Left kidney (tissue), 2 donors: ENCODE results near the gene ASXL1. TPM values are rescaled to one million over a fixed set of nuclear protein-coding genes. Genes with fewer than 3 reads are reported as not detected.

ENCODE experiments used
- DNase-seq: peaks from one replicate; pipeline ENCODE4 v3.0.0-alpha.2; 2013
- polyA plus RNA-seq: library from polyadenylated mRNA; unstranded; fragments of 120-200 nt; gene quantifications from one replicate; pipeline ENCODE4 v1.2.1, GENCODE V29; 2013; ENCODE audit not compliant: insufficient read length

The ASXL1 gene
- polyA plus RNA-seq, 1 donor = 80.9 TPM

DNA sequence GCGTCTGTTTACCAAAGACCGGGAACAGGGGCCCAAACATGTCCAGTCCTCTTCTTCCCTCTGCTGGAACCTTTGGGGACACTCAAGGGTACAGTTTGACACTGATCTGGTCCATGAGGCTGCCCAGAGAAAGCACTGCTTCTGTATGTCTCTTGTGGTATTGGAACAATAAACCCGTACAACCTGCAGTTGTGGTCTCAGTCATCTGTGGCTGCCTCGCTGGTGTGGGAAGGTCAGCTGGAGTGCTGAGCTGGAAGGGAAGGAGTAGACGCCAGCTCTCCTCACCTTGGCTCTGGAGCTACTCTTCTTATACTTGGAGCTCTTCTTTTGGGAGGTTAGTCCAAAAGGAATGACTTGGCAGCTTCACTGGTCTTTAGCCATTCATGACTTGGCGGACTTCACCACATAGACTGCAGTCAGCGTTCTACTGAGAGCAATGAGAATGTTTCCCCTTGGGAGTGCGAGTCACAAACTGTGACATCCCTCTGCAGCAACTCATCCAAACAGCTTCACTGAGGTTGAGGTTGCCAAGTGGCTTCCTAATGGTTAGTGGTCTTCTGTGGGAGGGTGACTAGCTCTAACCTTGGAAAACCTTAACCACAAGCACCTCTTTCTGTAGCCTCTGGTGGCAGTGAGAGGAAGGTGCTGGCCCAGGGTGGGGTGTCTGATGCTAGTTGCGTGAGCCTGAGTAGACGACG is 81.2 kb downstream of the ASXL1 start:
- no peak for DNase-seq

DNA sequence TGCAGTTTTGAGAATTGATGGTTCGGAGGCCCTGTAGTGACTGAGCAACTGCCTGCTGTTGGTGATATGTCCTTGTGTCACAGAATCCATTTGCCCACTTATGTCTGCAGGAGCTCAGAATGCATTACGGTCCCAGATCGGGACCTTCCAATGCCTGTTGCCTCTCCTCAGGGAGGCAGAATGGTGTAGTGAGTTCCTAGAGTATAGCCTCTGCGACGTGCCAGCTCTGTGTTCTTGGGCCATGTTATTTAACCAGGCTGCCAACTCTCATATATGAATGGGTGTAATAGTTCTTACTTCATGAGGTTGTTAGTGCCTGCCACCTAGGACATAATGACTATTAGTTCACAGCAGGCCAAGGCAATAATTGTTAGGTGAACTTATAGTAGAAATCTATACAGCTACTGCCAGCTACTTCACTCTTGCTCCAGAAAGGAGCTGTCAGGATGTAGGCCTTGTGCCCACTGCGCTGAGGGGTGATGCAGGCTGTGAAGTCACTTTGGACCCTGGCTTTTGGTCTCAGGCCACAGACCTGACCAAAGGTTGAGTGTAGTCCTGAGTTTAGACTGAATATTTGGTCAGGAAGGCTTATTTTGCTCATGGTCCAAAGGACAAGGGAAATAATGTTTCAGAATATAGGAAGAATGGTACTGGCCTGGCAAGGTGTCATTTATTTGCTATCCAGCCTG is 82.1 kb downstream of the ASXL1 start:
- DNase-seq = no peak

DNA sequence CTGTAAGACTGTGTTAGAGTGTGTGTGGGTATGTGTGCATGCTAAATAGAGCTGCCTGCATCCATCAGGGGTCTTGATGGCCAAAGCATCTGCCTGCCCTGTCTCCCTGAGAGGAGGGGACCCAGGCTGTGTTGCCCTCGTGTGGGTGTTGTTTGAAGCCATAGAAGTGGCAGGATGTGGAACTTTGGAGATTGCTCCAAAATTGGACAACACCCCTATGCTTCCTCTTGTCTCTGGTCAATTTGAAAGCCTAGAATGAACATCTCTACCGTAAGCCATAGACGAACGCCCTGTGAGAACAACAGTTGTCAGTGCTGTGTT is 82.6 kb downstream of the ASXL1 start:
- no peak for DNase-seq

DNA sequence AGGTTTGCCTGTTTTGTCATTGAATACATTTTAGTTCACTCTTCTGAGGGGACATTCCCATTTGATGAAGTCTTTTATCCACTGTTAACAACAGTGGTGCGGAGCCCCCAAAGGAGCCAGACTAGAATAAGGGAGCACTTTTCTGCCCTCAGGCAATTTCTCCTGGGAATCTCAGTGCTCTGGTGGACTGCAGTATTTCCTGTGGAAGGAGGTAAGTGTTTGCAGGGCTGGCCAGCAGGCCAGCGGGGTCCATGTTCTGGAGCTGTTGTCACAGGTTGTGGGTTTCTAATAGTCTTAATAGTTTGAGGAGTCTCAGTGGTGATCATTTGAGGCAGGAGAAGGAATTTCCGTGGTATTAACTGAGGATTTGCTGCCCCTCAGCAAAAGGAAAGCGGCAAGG is 83.5 kb downstream of the ASXL1 start:
- DNase-seq = no peak

DNA sequence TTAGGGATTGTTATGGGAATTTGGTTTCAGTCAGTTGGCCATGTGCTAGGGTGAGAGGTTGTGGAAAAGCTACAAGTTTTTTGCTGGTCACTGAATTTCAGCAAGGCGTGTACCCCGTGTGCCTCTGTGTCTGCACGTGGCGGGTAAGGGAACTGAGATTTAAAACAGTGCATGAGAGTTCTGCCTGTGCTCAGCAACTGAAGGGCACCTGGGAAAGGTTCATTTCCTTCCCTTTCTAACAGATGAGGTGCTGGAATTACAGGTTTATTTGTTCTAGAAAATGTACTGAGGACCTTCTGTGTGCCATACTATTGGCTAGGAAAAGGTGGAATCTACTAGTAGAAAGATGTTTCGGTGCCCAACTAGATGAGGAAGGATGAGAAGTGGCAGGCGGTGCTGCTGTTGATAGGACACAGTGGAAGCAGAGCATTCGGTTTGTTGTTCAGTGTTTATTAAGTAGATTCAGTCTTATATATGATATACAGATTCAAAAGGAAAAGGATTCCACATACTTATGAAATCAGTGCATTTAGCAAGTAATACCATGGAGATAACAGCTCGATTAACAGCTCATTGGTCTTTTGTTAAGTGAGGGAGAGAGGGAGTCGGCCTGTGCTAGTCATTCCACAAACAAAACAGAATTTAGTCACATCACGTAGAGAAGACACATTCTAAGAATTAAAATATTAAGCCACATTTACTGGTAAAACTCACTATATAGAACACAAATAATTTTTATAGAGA is 84.7 kb downstream of the ASXL1 start:
- no peak for DNase-seq

DNA sequence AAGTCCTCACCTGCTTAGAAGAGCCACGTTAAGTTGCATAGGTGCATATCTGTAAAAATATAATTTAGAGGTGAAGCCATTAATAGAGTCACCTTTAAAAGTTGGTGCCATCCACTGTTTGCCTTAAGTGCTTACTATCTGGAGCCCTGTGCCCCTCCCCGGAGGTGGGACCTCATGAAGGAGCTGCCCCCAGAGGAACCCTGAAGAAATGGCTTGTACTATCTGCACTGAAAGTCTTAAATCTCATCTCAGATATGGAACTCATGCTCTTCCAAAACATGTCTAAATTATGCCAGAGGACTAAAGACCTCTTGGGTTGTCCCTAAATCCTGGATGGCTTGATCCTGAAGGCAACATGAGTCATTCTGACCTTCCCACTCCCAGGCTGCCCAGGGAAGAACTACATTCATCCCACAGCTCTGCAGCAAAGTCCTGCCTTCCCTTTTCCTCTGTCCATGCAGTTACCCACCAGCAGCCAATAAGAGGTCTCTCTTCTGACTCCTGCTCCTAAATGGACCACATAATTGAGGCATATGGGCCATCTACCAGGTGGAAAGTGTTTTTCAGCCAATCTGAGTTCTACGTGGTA is 85.3 kb downstream of the ASXL1 start:
- DNase-seq = no peak

DNA sequence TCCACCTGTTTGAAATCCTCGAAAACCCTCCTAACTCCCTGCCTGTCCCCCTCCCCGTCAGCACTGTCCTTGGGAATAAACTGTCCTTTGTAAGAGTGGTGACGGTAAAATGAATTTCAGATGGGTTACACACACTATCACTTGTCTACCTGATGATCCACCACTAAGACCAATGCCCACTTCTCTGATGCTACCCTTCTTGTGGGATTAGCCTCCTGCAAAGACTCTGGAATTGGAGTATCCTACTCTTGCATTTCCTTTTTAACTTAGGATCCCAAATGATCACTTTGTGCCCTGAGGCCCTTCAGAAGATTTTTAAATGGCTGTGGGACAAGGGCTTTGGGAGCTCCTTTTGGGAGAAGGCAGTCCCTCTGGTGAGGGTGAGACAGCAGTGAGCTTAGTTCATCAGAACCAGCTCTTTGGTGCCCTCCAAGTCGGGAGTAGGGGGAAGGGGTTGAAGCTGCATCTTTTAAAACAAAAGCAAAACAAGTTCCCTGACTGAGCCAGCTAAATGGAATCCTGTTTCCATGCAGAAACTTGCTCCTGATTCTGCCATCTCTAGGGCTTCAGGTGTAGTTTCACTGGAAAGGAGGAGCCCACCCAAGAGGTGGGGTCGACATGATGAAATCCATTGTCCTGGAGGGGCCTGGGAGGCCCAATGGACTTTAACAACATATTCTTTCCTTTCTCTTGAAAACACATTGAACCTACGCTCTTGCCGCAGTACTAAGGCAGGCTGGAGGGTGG is 86.5 kb downstream of the ASXL1 start:
- no peak for DNase-seq

DNA sequence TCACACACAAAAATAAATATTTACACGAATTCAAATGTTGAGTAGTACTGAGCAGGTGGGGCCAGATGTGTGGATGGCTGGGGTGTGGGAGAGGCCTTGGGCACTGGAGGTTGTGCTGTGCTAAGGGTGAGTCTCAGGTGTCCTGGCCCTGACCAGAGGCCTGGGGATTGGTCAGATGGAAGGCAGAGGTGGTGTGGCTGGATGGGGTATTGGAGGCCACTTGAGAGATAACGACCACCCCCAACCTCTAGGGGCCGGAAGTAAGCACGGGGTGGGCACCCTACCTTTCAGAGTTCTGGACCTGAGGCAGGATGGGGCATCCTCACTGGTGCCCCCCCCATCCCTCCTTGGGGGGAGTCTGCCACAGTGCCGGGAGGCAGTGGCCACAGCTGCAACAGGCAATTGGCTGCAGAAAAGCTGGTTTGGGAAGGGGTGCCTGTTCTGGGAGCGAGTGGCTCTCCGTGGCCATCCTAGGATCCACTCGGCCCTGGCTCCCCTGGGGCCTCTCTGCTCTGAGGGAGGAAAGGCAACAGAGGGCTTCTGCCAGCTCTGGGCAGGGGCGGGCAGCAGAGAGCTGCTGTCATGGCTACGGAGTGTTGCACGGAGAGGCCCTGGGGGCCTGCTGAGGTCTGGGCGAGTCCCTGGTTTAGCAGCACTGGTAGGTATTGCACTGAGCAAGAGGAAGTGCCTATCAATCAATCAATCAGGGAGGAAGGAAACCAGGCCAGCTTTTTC is 87.6 kb downstream of the ASXL1 start:
- no peak for DNase-seq

DNA sequence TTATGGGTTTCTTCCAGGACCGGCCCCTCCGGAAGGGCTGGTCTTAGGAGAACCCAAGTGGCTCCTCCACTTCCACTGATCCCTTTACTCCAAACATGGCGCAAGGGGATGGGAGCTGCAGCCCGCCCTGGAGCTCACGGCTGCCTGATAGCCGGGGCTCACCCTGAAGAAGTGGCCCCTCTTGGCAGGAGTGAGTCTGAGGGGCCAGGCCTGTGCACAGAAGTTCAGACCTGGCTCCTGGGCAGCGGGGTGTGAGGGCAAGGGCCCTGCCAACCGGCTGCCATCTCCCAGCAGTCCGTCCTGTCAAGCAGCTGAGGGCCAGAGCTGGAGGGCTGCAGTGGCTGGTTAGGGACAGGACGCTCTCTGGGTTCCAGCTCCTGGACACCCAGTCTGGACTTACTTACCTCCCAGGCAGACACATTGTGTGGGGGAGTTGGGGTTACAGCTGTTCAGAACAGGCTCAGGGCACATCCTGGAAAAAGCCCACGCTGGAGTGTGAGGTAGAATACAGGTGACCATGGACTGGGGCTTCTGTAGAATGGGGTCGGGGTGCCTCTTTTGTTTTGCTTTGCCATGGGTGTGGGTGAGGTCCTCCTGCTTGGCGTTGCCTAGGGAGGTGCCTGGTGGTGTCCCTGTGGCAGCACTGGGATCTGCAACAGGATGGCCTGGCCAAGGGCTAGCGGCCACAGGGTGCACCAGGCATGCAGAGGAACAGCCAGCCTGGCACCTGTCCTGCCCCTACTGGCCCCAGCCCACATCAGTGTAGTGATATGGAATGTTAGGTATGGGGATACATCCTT is 88.4 kb downstream of the ASXL1 start:
- DNase-seq = no peak

DNA sequence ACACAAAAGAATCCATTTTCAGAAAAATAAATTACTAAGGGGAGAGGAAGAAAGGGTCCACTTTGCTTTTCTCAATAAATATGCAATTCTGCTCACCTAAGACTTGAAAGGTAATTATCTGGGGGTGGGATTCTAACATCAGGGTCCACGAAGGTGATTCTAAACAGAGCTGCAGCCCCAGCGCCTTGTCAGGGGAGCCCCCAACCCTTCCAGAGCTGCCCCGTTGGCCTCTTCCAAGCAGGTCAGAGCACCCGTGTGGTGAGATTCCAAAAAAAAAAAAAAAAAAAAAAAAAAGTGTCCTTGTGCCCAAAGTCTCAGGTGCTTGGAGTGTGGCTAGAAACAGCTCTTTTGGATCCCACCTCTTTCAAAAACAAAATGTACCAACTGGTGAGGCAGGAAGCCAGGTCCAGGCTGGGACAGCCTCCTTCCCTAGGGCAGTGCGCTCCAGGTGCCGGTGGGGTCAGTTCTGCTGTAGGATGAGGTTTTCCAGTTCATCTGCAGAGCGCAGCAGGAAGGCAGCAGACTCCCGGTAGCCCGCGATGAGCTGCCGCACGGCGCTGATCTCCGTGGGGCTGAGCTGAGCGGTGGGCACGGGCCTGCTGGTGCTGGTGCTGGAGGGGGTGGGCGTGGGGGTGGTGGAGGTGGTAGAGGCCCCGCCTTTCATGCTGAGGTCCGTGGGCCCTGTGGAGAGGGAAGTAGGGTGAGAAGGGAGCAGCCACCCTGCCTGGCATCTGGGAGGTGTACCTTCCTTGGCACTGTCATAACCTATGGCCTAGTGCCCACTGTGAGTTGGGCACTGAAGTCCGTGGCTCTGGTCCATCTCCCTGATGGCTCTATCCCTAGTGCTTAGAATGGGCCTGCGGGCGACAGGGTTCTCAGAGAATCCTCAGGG is 89.3 kb downstream of the ASXL1 start:
- DNase-seq = no peak

DNA sequence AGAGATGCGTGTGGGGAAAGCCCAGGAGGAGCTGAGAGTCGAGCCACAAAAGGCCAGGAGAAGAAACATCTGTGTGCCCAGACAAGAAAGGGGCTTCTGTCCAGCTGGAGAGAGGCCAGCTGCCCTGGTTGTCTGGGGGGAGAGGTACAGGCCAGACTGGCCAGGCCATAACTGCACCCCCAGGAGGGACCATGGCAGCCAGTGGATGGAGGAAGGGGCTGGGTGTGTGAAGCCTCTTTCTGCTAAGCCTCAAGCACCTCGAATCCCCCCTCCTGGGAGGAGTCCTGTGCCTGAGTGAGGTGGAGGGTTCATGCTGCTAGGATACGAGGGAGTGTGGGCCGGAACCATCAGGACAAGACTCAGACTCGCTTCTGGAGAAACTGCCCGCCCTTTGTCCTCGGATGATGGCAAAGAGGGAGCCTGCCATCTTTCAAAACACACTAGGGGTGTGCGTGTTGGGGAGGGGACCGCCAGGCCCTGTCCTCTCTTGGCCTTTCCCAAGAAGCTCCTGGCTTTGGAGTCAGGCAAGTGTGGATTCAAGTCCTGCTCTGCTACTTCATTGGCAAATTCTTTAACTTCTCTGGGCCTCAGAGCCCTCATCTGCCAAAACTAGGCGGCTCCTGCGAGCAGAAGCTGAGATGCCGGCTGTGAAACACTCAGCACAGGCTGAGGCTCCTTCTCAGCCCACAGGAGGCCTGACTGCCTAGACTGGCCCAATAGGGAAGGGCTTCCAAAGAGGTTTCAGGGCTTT is 90.3 kb downstream of the ASXL1 start:
- DNase-seq = no peak

DNA sequence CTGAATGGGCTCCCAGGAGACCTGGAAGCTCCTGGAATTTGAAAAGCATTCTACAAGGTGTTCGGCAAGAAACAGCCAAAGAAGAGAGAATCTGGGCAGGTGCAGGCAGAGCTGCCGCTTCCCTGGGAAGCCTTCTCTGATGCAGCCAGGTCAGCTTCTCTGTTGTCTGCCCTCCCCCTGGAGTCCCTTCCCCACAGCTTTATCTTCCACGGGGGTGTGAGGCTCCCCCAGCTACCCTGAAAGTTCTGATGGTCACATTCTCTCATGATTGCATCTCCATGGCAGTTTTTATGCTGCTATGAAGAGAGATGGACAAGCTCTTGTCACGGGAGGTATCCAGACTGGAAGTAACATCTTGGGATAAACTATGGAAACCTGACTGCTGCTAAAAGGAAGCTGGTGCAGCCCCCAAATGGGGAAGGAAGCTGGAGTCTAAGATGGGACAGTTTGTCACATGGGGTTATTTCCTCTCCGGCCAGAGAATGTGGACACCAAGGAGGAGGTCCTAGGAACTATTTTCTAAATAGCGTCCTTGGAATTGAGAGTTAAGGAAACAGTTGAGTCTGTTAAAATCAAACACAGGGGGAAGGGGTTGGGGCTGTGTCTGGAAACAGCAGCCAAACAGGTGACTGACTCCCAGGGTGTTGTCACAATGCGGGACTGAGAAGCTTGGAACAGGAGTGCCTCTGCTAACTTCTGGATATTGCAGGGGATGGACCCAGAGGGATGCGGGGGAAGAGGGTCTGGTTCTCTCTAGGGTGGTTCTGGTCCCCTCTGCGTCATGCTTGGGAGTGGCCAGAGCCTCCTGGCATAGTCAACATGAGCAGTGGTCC is 91.1 kb downstream of the ASXL1 start:
- no peak for DNase-seq

DNA sequence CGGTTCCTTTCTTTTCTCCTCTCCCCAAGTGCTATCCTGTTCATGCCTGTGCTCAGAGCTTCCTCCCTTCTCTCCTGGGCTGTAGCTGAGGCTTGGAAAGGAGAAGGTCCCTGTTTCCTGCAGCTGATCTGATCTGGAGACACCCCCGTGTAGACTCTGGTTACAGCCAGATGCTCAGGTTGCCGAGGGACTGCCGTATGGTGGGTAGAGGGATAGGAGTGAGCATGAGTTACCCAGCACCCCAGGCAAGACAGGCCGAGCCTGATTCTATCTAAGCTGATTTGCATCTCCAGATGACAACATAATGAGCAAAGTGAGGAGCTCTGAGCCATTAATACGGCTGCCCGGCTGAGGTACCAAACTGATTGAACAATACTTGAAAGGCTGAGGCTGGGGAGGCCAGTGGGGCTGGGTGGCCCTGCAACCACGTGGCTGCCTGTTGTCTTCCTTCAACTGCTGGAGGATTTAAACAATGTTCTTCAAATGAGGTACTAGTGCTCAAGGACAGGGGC is 91.8 kb downstream of the ASXL1 start:
- DNase-seq = no peak

DNA sequence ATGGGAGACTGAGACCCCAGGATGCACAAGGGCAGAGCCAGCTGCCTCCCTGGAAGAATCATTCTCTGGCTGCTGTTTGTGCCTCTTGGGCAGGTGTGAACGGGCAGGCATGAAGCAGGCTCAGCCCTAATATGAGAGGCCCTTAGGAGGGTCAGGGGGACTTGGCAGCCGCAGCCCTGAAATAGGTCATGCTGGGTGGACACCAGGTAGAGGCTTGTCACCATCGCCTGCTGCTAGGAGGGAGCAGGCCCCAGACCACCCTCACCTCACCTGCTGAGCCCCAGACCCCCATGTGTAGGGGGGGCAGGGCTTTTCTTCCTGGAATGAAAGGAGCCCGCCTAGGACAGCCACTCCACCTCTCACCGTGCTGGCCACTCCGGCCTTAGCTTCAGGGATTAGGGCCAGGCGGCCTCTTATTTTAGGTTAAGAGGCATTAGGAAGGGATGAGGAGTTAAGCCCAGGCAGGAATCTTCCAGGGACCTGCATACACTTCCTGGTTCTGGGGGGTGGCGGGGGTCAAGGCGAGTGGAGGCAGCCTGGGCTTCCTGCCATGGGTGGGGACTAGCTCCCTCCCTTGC is 92.4 kb downstream of the ASXL1 start:
- DNase-seq = no peak

DNA sequence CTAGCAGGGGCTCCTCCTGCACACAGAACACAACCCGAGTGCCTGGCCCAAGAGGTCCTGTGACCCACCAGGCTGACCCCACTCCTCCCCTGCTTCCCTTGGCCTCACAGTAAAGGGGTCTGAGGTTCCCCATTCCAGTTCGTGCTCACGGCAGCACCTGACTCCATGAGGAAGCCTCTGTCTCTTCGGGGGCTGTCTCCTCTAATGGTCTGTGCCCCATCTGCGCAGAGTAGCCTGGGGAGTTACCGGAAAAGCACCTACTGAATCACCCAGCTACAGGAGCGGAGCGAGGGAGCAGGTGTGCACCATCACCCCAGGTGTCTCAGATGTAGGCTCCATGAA is 93.2 kb downstream of the ASXL1 start:
- DNase-seq = no peak

DNA sequence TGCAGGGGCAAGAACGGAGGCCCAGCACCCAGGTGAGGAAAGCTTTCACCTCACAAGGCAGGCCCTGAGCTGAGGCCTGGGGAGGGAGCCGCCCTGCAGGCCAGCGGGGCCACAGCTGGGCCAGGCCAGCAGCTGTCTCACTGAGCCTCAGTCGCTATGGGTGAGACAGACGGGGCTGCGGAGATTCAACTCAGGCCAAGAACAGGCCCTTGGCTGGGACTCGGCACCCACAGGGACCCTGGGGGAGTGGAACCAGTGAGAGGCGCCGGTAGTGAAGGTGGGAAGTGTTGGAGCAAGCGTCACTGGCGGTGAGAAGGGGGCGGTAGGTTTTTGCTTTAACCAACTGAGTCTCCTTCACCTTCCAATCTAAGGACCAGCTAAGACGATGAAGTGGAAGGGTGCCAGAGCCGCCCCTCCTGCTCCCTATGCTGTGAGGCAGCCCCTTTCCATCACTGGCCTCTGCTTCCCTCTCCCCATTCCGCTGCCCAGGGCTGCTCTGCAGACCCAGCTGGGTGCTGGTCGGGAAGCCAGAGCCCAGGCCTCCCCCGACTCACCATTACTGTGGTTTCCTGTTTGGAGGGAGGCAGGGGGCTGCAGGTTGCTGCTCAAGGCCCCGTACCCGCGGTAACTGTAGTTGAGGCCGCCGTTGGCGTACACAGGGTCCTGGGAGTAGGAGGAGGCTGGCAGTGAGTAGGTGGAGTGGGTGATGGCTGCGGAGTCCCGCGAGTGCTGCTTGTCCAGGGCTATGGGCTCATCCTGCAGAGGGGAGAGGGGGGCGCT is 93.7 kb downstream of the ASXL1 start:
- DNase-seq = no peak
